ENCODE measurements around the gene HNMT.

DNA sequence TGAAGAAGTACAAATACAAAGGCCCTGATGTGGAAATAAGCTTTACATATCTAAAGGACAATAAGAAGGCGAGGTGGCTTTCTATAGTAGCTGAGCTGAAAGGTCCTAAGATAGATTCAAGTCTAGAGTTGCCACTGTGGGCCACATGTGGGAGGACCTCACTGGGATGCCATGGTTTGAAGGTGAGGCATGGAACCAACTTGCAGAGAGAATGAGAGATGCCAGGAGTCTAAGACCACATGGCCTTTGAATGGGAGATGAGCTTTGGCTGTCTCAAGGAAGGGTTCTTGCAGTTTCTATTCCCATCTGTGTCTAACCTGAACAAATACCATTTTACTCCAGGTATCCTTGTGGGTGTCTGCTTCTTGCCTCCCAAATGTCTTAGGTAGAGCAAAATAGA, 53.6 kb downstream of the HNMT start:
- no peak for TF ChIP-seq POLR2A (IDR thresholded peaks at IDR 0.05)
- TF ChIP-seq, protein P1, sequence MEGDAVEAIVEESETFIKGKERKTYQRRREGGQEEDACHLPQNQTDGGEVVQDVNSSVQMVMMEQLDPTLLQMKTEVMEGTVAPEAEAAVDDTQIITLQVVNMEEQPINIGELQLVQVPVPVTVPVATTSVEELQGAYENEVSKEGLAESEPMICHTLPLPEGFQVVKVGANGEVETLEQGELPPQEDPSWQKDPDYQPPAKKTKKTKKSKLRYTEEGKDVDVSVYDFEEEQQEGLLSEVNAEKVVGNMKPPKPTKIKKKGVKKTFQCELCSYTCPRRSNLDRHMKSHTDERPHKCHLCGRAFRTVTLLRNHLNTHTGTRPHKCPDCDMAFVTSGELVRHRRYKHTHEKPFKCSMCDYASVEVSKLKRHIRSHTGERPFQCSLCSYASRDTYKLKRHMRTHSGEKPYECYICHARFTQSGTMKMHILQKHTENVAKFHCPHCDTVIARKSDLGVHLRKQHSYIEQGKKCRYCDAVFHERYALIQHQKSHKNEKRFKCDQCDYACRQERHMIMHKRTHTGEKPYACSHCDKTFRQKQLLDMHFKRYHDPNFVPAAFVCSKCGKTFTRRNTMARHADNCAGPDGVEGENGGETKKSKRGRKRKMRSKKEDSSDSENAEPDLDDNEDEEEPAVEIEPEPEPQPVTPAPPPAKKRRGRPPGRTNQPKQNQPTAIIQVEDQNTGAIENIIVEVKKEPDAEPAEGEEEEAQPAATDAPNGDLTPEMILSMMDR (IDR thresholded peaks at IDR 0.05) = no peak
